Activated T-helper 2 cell treated with anti-CD3 and anti-CD28 coated beads, Interferon-gamma antibody, Interleukin-2, Interleukin-4, amounts not matched to agents 10 μg/mL and 5 μg/mL and 100 μg/mL, durations not matched to agents 14 hours and 24 hours and 36 hours (primary cell): Measurements from ENCODE around the gene ACSM6. TPM values are rescaled to one million over a fixed set of nuclear protein-coding genes. Genes with fewer than 3 reads are reported as not detected.

Source experiments
- DNase-seq: peaks from one replicate; pipeline ENCODE4 v3.0.0; 2021; ENCODE audit warnings: low spot score
- H3K27ac Mint-ChIP-seq: one replicate; pipeline ENCODE4 v1.8.0; 2021; ENCODE audit warnings: mixed read lengths
- H3K27me3 Mint-ChIP-seq: one replicate; pipeline ENCODE4 v1.8.0; 2021; ENCODE audit warnings: low read depth, mixed read lengths
- H3K36me3 Mint-ChIP-seq: one replicate; pipeline ENCODE4 v1.8.0; 2021; ENCODE audit warnings: low read depth, mixed read lengths
- H3K4me1 Mint-ChIP-seq: one replicate; pipeline ENCODE4 v1.8.0; 2021; ENCODE audit warnings: low read depth, mixed read lengths
- H3K4me3 Mint-ChIP-seq: one replicate; pipeline ENCODE4 v1.8.0; 2021; ENCODE audit warnings: low read depth, mild to moderate bottlenecking, moderate library complexity, mixed read lengths
- H3K9me3 Mint-ChIP-seq: one replicate; pipeline ENCODE4 v1.8.0; 2021; ENCODE audit warnings: mixed read lengths
- intact Hi-C: fragments of 100-400 bp; cut with micrococcal nuclease; formaldehyde crosslinking; loops from one replicate; pipeline ENCODE4 v1.15.1; 2023
- total RNA-seq: library from RNA; stranded (reverse); gene quantifications from 2 replicates; pipeline ENCODE4 v1.2.3, GENCODE V29; 2022

ACSM6 gene
- total RNA-seq, 1 donor from 2014 or later: not detected

DNA sequence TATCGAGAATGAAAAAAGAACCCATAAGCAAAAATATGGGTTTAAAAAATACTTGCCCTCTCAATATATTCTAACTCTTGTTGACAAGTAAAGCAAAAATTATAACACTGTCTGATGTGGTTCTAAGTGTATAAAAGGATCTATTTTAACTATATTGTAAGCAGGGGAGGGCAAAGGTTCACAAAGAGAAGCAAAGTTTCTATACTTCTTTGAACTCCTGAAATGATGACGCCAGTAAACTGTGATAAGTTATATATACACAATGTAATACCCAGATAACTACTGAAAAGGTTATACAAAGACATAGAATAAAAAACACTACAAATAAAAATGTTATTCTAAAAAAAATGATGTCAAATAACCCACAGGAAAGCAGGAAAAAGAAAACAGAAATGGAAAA lies 59.6 kb downstream of the ACSM6 start:
- Mint-ChIP-seq H3K4me3 (no peak overlapping the region), H3K36me3 (peaks cover 5% of the 10 kb centered on the region), H3K27ac (no peak overlapping the region), H3K9me3 (peaks cover 4% of the 10 kb centered on the region), H3K27me3 (peaks cover 17% of the 10 kb centered on the region), H3K4me1 (no peaks in the 10 kb centered on the region)
- intact Hi-C loops: no loop called here
- DNase-seq: no peak

DNA sequence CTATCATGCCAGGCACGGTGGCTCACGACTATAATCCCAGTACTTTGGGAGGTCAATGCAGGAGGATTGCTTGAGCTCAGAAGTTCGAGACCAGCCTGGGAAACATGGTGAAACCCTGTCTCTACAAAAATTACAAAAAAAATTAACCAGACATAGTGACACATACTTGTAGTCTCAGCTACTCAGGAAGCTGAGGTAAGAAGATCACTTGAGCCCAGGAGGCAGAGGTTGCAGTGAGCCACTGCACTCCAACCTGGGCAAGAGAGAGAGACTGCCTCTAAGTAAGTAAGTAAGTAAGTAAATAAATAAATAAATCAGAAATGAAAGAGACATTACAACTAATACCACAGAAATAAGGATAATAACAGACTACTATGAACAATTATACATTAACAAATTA lies 60.6 kb downstream of the ACSM6 start:
- no peaks in the 10 kb centered on the region for H3K4me1 Mint-ChIP-seq
- H3K27me3 Mint-ChIP-seq: peaks cover 17% of the 10 kb centered on the region
- H3K36me3 Mint-ChIP-seq: peaks cover 5% of the 10 kb centered on the region
- intact Hi-C loops: no loop called here
- no peak overlapping the region for H3K27ac Mint-ChIP-seq
- H3K9me3 Mint-ChIP-seq: peaks cover 4% of the 10 kb centered on the region
- no peak for DNase-seq
- H3K4me3 Mint-ChIP-seq: no peak overlapping the region

DNA sequence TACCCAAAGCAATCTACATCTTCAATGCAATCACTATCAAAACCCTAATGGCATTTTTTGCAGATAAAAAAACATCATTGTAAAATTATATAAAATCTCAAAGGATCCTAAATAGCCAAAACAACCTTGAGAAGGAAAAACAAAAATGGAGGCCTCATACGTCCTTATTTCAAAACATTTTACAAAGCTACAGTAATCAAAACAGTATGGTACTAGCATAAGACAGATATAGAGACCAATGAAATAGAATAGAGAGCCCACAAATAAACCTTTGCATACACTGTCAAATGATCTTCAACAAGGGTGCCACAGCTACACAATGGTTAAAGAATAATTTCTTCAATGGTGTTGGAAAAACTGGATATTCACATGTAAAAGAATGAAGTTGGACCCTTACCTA lies 62.2 kb downstream of the ACSM6 start:
- H3K27me3 Mint-ChIP-seq: peaks cover 15% of the 10 kb centered on the region
- H3K9me3 Mint-ChIP-seq: peaks cover 4% of the 10 kb centered on the region
- H3K4me1 Mint-ChIP-seq: no peaks in the 10 kb centered on the region
- peaks cover 5% of the 10 kb centered on the region for H3K36me3 Mint-ChIP-seq
- H3K27ac Mint-ChIP-seq: no peak overlapping the region
- no peak overlapping the region for H3K4me3 Mint-ChIP-seq
- no peak for DNase-seq
- intact Hi-C loops: no loop called here

DNA sequence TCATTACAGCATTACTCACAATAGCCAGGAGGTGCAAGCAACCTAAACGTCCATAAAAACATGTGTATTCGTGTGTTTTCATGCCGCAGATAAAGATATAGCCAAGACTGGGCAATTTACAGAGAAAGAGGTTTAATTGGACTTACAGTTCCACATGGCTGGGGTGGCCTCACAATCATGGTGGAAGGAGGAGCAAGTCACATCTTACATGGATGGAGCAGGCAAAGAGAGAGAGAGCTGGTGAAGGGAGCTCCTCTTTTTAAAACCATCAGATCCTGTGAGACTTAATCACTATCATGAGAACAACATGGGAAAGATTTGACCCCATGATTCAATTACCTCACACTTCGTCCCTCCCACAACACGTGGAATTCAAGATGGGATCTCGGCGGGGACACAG lies 63.8 kb downstream of the ACSM6 start:
- no peak for DNase-seq
- Mint-ChIP-seq H3K36me3 (peaks cover 5% of the 10 kb centered on the region), H3K27me3 (peaks cover 5% of the 10 kb centered on the region), H3K4me1 (no peaks in the 10 kb centered on the region), H3K27ac (no peak overlapping the region), H3K4me3 (no peak overlapping the region), H3K9me3 (peaks cover 4% of the 10 kb centered on the region)
- intact Hi-C loops: no loop called here

DNA sequence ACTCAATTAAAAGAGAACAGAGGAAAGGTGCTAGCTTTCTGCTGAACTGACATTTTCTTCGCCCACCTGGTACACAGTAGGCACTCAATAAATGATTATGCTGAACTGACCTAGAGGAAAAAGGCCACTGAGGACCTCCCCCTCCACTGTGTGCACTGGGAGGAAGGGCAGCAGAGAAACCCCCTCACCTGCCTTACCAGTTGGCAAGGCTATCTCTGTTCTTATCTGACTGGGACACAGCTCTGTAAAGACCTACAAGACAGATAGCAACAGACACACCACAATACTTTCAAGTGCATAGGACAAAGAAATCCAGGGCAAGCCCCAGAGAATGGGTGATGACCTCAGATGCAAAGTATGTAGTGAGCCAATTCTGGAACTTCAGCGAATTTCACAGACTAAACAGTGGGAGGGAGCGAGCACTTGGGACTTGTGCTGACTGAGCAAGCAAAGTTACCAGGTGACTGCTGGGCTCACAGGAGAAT lies 66.4 kb downstream of the ACSM6 start:
- no peaks in the 10 kb centered on the region for H3K4me1 Mint-ChIP-seq
- H3K27me3 Mint-ChIP-seq: no peaks in the 10 kb centered on the region
- no peak overlapping the region for H3K4me3 Mint-ChIP-seq
- no peak overlapping the region for H3K27ac Mint-ChIP-seq
- peaks cover 4% of the 10 kb centered on the region for H3K9me3 Mint-ChIP-seq
- intact Hi-C loops: no loop called here
- peaks cover 8% of the 10 kb centered on the region for H3K36me3 Mint-ChIP-seq
- DNase-seq: no peak

DNA sequence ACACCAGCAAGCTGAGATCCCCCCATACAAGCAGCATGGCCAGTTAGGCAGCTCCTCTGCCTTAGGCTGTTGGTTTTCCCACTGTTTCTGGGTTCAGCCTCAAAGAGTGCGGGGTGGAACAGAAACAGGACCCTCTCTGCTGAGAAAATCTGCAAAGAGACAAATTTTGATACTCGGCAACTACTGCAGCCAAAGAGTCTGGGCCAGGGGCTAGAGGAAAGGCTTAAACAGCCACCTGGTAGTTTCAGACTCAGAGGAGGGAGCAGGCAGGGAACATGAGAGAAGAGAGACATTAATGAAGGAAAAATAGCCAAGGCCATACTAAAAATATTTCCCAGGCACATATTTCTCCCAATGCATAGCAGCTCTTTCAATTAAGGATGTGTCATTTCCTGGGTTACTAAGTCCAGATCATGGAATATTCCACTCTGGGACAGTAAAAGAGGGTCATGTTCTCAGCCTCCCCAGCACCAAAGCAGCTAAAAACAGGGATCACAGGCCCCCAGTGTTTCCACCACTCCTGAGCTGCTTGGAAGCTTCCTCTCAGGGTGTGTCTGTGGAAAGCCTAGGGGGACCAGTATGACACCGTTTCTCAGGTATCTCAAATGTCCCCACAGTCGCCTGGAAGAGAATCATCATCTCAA lies 67.0 kb downstream of the ACSM6 start:
- DNase-seq: no peak
- Mint-ChIP-seq H3K4me1 (no peaks in the 10 kb centered on the region), H3K36me3 (peaks cover 8% of the 10 kb centered on the region), H3K9me3 (peaks cover under 1% of the 10 kb centered on the region), H3K27me3 (no peaks in the 10 kb centered on the region), H3K27ac (no peak overlapping the region), H3K4me3 (no peak overlapping the region)
- intact Hi-C loops: no loop called here

DNA sequence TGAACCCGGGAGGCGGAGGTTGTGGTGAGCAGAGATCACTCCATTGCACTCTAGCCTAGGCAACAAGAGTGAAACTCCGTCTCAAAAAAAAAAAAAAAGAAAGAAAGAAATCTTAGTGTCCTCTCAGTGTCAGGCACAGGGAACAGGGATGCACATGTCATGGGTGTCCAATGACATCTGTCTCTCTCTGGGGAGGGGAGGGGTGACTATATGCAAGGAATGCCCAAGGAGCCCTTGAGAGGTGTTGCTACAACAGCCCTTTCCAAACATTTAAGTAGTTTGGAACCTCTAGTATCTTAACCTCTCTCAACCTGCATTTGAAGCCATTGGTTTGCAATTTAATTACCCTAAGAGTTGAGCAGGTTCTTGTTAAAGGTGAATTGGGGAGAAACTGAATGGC lies 67.9 kb downstream of the ACSM6 start:
- Mint-ChIP-seq H3K27ac (no peak overlapping the region), H3K4me1 (peaks cover 4% of the 10 kb centered on the region), H3K4me3 (no peak overlapping the region), H3K27me3 (peaks cover 3% of the 10 kb centered on the region), H3K9me3 (no peaks in the 10 kb centered on the region), H3K36me3 (peaks cover 8% of the 10 kb centered on the region)
- intact Hi-C loops: no loop called here
- no peak for DNase-seq

DNA sequence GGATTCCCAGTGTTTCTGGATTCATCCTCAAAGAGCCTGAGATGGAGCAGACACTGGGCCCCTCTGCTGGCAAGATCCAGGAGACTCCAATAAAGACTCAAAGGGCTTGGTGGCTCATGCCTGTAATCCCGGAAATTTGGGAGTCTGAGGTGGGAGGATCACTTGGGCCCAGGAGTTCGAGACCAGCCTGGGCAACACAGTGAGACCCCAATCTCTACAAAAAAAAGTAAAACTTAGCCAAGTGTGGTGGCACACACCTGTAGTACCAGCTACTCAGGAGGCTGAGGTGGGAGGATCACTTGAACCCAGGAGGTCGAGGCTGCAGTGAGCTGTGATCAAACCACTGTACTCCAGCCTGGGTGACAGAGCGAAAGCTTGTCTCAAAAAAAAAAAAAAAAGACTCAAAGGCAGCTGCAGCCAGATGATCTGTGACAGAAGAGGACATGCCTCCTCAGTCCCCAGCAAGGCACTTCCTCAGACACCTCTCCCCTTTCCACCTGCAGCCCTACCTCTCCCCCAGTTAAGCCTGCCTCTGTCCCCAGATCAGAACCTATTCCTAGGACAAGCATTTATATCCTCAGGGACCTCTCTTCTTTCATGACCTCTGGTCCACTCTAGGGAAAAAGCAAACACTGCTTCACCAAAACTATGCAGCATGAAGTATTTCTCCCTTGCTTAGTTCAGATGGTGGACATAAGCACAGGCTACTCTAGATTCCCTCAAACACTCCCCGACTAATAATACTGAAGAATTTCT lies 68.9 kb downstream of the ACSM6 start:
- H3K27me3 Mint-ChIP-seq: peaks cover 3% of the 10 kb centered on the region
- DNase-seq: no peak
- H3K4me1 Mint-ChIP-seq: peaks cover 4% of the 10 kb centered on the region
- no peaks in the 10 kb centered on the region for H3K9me3 Mint-ChIP-seq
- no peak overlapping the region for H3K4me3 Mint-ChIP-seq
- intact Hi-C loops: no loop called here
- H3K36me3 Mint-ChIP-seq: peaks cover 5% of the 10 kb centered on the region
- no peak overlapping the region for H3K27ac Mint-ChIP-seq

DNA sequence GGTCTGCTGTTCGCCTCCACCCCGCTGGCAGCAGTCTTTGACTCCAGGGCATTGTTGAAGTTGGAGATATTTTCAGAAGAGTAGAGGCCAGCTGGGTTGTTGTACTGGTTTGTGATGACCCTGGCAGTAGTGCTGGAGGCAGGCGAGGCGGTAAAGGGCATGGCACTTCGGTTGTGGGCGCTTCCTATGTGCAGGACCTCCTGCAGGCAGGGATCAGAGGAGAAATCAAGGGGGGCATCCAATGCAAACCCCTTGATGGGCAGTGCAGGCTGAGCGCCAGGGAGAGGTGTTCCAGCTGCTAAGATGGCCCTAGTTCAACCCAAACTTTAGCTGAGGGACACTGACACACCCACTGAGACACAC lies 69.8 kb downstream of the ACSM6 start:
- no peak overlapping the region for H3K27ac Mint-ChIP-seq
- peaks cover 3% of the 10 kb centered on the region for H3K27me3 Mint-ChIP-seq
- peaks cover 3% of the 10 kb centered on the region for H3K36me3 Mint-ChIP-seq
- no peak for DNase-seq
- H3K4me1 Mint-ChIP-seq: peaks cover 4% of the 10 kb centered on the region
- H3K4me3 Mint-ChIP-seq: no peak overlapping the region
- intact Hi-C loops: no loop called here
- H3K9me3 Mint-ChIP-seq: no peaks in the 10 kb centered on the region

DNA sequence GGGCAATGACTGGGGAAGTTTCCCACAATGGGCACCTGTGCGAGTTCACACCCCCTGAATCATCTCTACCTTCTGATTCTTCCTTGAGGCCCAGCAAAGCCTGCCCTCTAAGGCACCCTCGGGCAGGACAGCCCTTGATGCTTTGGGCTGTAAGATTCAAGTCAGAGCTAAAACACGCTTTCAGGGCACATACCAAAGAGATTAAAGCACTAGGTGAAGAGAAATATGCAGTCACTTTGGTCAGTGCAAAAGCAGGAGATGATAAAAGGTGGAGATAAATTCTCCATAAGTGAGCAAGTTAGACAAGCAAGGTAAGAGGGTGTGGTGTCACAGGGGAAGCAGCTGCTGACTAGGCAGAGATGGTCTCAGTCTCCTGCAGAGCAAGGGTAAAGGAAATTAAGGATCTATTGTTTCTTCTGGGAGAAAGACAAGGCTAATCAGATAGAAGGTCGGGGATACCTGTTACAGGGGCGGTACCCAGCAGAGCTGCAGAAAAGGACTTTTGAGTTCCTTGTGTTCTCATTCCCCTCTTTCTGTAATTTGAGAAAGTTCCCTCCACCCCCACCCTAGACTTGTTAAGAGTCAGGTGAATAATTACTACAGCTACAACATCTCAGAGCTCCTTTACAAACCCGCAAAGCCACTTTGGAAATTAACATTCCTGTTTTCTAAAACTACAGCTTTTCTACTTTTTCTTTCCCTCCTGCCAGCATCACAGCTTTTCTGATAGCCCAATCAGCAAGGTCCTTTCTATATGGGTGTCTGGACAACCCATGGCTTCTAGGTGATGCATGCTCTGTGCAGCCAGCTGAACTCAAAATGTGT lies 70.4 kb downstream of the ACSM6 start:
- peaks cover 3% of the 10 kb centered on the region for H3K36me3 Mint-ChIP-seq
- intact Hi-C loops: no loop called here

DNA sequence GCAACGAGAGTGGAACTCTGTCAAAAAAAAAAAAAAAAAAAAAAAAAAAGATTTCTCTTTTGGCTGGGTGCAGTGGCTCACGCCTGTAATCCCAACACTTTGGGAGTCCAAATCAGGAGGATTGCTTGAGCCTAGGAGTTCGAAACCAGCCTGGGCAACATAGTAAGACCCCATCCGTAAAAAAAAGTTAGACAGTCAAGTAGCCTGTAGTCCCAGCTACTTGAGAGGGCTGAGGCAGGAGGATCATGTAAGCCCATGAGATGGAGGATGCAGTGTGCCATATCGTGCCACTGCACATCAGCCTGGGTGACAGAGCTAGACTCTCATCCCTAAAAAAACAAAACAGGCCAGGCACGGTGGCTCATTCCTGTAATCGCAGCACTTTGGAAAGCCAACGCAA lies 71.5 kb downstream of the ACSM6 start:
- no peaks in the 10 kb centered on the region for H3K9me3 Mint-ChIP-seq
- no peak overlapping the region for H3K4me3 Mint-ChIP-seq
- H3K27ac Mint-ChIP-seq: no peak overlapping the region
- no peak for DNase-seq
- H3K36me3 Mint-ChIP-seq: peaks cover 3% of the 10 kb centered on the region
- intact Hi-C loops: no loop called here
- H3K27me3 Mint-ChIP-seq: peaks cover 3% of the 10 kb centered on the region
- peaks cover 4% of the 10 kb centered on the region for H3K4me1 Mint-ChIP-seq

More for the DNA sequence above, 70.4 kb downstream of the ACSM6 start:
- no peak overlapping the region for H3K4me3 Mint-ChIP-seq
- peaks cover 3% of the 10 kb centered on the region for H3K27me3 Mint-ChIP-seq
- H3K27ac Mint-ChIP-seq: no peak overlapping the region
- H3K9me3 Mint-ChIP-seq: no peaks in the 10 kb centered on the region
- H3K4me1 Mint-ChIP-seq: peaks cover 4% of the 10 kb centered on the region
- no peak for DNase-seq

DNA sequence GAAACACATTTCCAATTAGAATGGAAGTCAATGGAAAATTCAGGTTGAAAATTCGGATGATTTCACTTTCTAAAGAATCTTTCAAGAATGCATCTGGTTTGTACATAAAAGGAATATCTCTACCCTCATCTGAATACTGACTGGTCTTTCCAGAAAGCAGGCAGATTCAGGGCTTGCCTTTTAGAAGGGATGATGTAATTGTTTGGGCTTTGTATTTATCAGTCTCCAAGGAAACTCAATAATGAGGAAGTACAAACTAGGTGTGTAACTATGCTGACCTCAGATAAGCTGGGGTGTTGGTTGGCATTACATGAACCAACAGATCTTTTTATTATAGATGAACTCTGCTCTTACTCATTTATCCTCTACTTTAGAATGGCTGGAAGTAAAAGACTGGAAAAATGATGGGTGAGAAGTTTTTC lies 72.6 kb downstream of the ACSM6 start:
- H3K27ac Mint-ChIP-seq: no peak overlapping the region
- peaks cover 3% of the 10 kb centered on the region for H3K36me3 Mint-ChIP-seq
- no peak overlapping the region for H3K4me3 Mint-ChIP-seq
- no peak for DNase-seq
- H3K4me1 Mint-ChIP-seq: peaks cover 4% of the 10 kb centered on the region
- no peaks in the 10 kb centered on the region for H3K9me3 Mint-ChIP-seq
- H3K27me3 Mint-ChIP-seq: peaks cover 3% of the 10 kb centered on the region
- intact Hi-C loops: no loop called here

DNA sequence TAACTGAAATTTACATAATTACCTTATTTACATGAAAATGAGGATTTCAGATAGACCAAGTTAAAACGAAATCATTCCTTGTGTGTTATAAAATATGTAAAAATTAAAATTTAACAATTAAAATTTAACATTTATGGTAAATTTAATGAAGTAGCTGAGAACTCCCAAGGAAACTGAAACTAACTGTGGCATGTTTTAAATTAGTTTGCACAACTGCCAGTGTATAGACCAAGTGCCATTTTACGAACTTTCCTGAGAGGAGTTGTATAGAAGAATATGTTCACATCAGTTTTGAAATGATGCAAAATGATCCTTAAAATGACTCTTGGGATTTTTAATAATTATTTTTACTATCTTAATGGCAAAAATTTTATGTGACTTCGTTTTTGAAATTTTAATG lies 73.2 kb downstream of the ACSM6 start:
- Mint-ChIP-seq H3K27me3 (peaks cover 3% of the 10 kb centered on the region), H3K4me3 (no peak overlapping the region), H3K4me1 (peaks cover 4% of the 10 kb centered on the region), H3K27ac (no peak overlapping the region), H3K36me3 (peaks cover 3% of the 10 kb centered on the region), H3K9me3 (no peaks in the 10 kb centered on the region)
- intact Hi-C loops: no loop called here
- no peak for DNase-seq
